GM13977 (cell line): ENCODE measurements around the gene CDH13.
A peak's percentile ranks its signal among the peaks of the same experiment; 100 is the strongest.

Experiments
- DNase-seq: peaks from one replicate; pipeline ENCODE4 v3.0.0; 2012; ENCODE audit warnings: low spot score
- in situ Hi-C: fragments of 300-500 bp; cut with MboI; formaldehyde crosslinking; loops from one replicate; pipeline ENCODE4 v1.12.0; 2022; ENCODE audit warnings: low sequenced_read_pairs, low pct_unique_long_range_greater_than_20kb, mixed read lengths, inconsistent platforms; ENCODE audit not compliant: unreplicated experiment
- TF ChIP-seq, protein P1 (sequence below): IDR thresholded peaks from 2 replicates; pipeline ENCODE4 v1.5.1; 2012; ENCODE audit warnings: mild to moderate bottlenecking, control low read depth; ENCODE audit not compliant: insufficient read depth; ENCODE audit errors: extremely low read depth, missing control alignments

Gene CDH13

DNA sequence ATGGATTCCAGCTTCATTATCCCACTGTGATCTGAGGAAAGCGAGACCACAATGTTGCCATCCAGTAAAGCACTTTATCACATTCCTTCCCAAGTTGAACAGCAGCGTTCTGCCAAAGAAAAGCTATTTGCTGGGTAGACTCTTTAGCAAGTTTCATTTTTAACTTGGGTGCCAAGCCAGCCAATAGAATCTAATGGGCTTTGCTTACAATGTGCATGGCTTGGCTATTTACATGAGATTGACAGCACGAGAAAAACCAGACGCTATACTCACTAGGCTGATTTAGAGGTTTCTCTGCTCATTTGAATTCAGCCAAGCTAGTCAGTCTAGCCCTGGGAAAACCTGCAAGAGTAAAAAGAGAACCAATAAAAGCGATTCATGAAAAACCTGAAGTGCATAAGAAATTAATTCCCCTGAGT is 108.9 kb downstream of the CDH13 start:
- in situ Hi-C loops, result no loop called here
- TF ChIP-seq, protein P1, sequence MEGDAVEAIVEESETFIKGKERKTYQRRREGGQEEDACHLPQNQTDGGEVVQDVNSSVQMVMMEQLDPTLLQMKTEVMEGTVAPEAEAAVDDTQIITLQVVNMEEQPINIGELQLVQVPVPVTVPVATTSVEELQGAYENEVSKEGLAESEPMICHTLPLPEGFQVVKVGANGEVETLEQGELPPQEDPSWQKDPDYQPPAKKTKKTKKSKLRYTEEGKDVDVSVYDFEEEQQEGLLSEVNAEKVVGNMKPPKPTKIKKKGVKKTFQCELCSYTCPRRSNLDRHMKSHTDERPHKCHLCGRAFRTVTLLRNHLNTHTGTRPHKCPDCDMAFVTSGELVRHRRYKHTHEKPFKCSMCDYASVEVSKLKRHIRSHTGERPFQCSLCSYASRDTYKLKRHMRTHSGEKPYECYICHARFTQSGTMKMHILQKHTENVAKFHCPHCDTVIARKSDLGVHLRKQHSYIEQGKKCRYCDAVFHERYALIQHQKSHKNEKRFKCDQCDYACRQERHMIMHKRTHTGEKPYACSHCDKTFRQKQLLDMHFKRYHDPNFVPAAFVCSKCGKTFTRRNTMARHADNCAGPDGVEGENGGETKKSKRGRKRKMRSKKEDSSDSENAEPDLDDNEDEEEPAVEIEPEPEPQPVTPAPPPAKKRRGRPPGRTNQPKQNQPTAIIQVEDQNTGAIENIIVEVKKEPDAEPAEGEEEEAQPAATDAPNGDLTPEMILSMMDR, result no peak
- no peak for DNase-seq

DNA sequence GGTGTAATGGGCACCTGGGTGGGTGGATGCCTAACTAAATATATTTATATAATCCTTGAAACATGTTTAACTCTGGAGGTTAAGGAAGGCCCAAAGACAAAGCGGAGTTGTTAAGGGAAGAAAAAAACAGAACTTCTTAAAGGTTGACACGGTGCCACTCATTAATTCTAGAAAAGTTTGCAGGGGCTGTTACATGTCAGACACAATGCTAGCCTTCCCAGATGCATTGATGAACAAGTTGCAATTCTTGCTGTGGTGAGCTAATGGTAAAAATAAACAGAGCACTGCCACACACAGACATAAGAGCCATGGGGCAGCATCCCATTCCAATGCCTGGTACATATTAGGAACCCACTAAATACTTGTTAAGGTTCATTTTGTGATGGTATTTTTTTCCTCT is 109.5 kb downstream of the CDH13 start:
- in situ Hi-C loops, result no loop called here
- DNase-seq, result no peak
- TF ChIP-seq, protein P1, result no peak

GRCh38 chr16:82738699-82739098 is 111.9 kb downstream of the CDH13 start:
- no peak for DNase-seq
- TF ChIP-seq, protein P1, result peak; percentile 8
- in situ Hi-C loops, result no loop called here

- no peak for DNase-seq
- in situ Hi-C loops, result no loop called here
- TF ChIP-seq, protein P1, result no peak
These were observed 114.4 kb downstream of the CDH13 start for GRCh38 chr16:82741073-82741615.

DNA sequence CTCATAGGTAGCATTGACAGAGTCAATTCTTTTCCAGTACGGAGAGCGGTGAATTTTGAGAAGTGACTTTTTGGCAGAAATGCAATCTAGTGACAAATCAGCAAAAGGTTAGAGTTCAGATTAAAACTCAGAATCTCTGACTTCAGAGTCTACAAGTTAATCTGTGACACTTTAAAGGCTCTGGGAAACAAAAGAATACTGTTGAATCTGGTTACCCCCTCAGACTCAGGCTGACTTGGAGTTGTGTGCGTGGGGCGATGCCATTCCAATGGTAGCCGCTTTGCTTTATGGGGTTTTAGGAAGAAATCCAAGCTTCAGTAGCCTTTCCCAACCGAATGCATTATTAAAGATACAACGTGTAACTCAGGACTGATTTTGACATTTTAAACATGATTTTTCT is 118.2 kb downstream of the CDH13 start:
- TF ChIP-seq, protein P1, result no peak
- in situ Hi-C loops, result no loop called here

DNA sequence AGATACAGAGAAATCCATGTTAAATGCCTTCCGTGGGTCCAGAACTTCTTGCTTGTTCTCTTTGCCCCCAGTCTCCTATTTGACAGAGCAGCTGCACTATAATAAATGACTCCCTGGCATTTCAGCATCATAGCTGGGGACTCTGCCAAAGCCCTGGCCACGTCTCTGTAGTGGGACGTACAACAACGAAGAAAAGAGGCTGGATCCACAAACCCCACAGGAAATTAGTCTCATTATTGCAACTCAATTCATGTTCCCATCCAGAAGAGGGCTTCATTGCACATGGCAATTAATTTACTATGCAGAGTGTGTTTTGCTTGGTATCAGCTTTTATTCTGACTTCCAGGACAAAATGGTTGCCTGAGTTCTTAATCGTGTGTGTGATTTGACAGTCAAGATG is 121.3 kb downstream of the CDH13 start:
- TF ChIP-seq, protein P1, result no peak
- in situ Hi-C loops, result no loop called here
- DNase-seq, result no peak

More for the DNA sequence above, 118.2 kb downstream of the CDH13 start:
- DNase-seq, result no peak
